DND-41 (cell line): ENCODE data around the gene ARL5C.
"Not testable (repeated sequence)": the region's sequence is repeated elsewhere in the genome, so short reads cannot be mapped to it uniquely, and the experiment has no call there.

Source experiments
- ATAC-seq: fragments of 200-7000 bp; cut with Tn5 transposase; 3 replicates; pipeline ENCODE4 v1.9.1; 2021; ENCODE audit warnings: low read depth; ENCODE audit not compliant: insufficient read depth
- DNase-seq: peaks from one replicate; pipeline ENCODE4 v3.0.0-alpha.2; 2020
- H2AFZ ChIP-seq: 2 replicates; pipeline ENCODE4 v1.6.0; 2012; ENCODE audit warnings: low read depth, low read length
- H3K27ac ChIP-seq: 2 replicates; pipeline ENCODE4 v1.5.1; 2012; ENCODE audit warnings: low read length, inconsistent platforms
- H3K27me3 ChIP-seq: fragments of 200-600 bp; sonication (generic); 2 replicates; pipeline ENCODE4 v1.6.0; 2012; ENCODE audit warnings: low read length, mild to moderate bottlenecking, inconsistent platforms; ENCODE audit not compliant: insufficient read depth, poor library complexity
- H3K36me3 ChIP-seq: 2 replicates; pipeline ENCODE4 v1.5.1; 2012; ENCODE audit warnings: low read length, inconsistent platforms; ENCODE audit not compliant: insufficient read depth
- H3K4me1 ChIP-seq: 2 replicates; pipeline ENCODE4 v1.5.1; 2012; ENCODE audit warnings: mild to moderate bottlenecking, low read length; ENCODE audit not compliant: insufficient read depth
- H3K4me2 ChIP-seq: 2 replicates; pipeline ENCODE4 v1.6.0; 2012; ENCODE audit warnings: mild to moderate bottlenecking, moderate library complexity, low read length, inconsistent platforms; ENCODE audit not compliant: insufficient read depth
- H3K4me3 ChIP-seq, 2 experiments: fragments of 200-600 bp in 1 of 2; shearing (Covaris generic) in 1 of 2; 2 replicates each; pipeline ENCODE4 v1.5.1; 2012 to 2016; ENCODE audit warnings: inconsistent platforms in 2 of 2, low read length in 2 of 2, mild to moderate bottlenecking in 2 of 2, low read depth in 1 of 2, moderate library complexity in 1 of 2
- H3K79me2 ChIP-seq: 2 replicates; pipeline ENCODE4 v1.6.0; 2012; ENCODE audit warnings: low read length, inconsistent platforms; ENCODE audit not compliant: insufficient read depth
- H3K9ac ChIP-seq: 2 replicates; pipeline ENCODE4 v1.6.0; 2012; ENCODE audit warnings: low read depth, mild to moderate bottlenecking, inconsistent platforms, low read length, moderate library complexity
- H3K9me3 ChIP-seq: 2 replicates; pipeline ENCODE4 v1.5.1; 2012; ENCODE audit warnings: low read length, moderate library complexity, mild to moderate bottlenecking, inconsistent platforms; ENCODE audit not compliant: insufficient read depth, severe bottlenecking
- H4K20me1 ChIP-seq: 2 replicates; pipeline ENCODE4 v1.6.0; 2012; ENCODE audit warnings: low read length; ENCODE audit not compliant: insufficient read depth
- CTCF ChIP-seq: IDR thresholded peaks from 2 replicates; pipeline ENCODE4 v1.5.1; 2012; ENCODE audit warnings: borderline replicate concordance, low read length, moderate library complexity, mild to moderate bottlenecking; ENCODE audit not compliant: poor library complexity, severe bottlenecking; ENCODE audit errors: extremely low read depth
- EZH2 ChIP-seq: IDR thresholded peaks from 3 replicates; pipeline ENCODE4 v1.6.1; 2012; ENCODE audit warnings: borderline replicate concordance, low read depth, mild to moderate bottlenecking, moderate library complexity, low read length, inconsistent platforms; ENCODE audit not compliant: severe bottlenecking

The ARL5C gene

GRCh38 chr17:39170109-39170508 lies 4.1 kb upstream of the ARL5C start:
- Histone ChIP-seq H3K4me1 (peaks cover 98% of the 10 kb centered on the region), H3K79me2 (no peaks in the 10 kb centered on the region), H3K4me3 (no peak overlapping the region), H3K36me3 (peaks cover 2% of the 10 kb centered on the region), H3K4me2 (peak overlapping the region; percentile 10), H3K9me3 (no peaks in the 10 kb centered on the region), H2AFZ (no peak overlapping the region), H3K9ac (peak overlapping the region; percentile 50; the same call in 1 of the 2 replicates), H3K27me3 (no peaks in the 10 kb centered on the region), H3K27ac (peak overlapping the region; percentile 97), H4K20me1 (no peaks in the 10 kb centered on the region)
- ATAC-seq: no peak
- DNase-seq: peak; percentile 70
- TF ChIP-seq CTCF (no peak), EZH2 (no peak)

GRCh38 chr17:39169518-39169917 lies 3.6 kb upstream of the ARL5C start:
- Histone ChIP-seq H3K36me3 (no peaks in the 10 kb centered on the region), H3K27me3 (no peaks in the 10 kb centered on the region), H3K4me2 (no peak overlapping the region), H3K4me3 (no peak overlapping the region), H3K4me1 (peaks cover 98% of the 10 kb centered on the region), H2AFZ (no peak overlapping the region), H3K9me3 (no peaks in the 10 kb centered on the region), H3K27ac (peak overlapping the region; percentile 97), H4K20me1 (no peaks in the 10 kb centered on the region), H3K9ac (peak overlapping the region; percentile 50; the same call in 1 of the 2 replicates), H3K79me2 (no peaks in the 10 kb centered on the region)
- no peak for TF ChIP-seq EZH2
- TF ChIP-seq CTCF: no peak
- ATAC-seq (no peak), DNase-seq (no peak)

- Histone ChIP-seq H2AFZ (no peak overlapping the region), H3K27me3 (no peaks in the 10 kb centered on the region), H3K79me2 (no peaks in the 10 kb centered on the region), H3K4me3 (no peak overlapping the region), H4K20me1 (no peaks in the 10 kb centered on the region), H3K4me1 (peaks cover 96% of the 10 kb centered on the region), H3K9ac (peak overlapping the region; percentile 50; the same call in 1 of the 2 replicates), H3K36me3 (no peaks in the 10 kb centered on the region), H3K27ac (peak overlapping the region; percentile 97), H3K4me2 (no peak overlapping the region), H3K9me3 (no peaks in the 10 kb centered on the region)
- ATAC-seq (no peak), DNase-seq (no peak)
- no peak for TF ChIP-seq CTCF
- TF ChIP-seq EZH2: no peak
Measured at GRCh38 chr17:39169101-39169500, 3.1 kb upstream of the ARL5C start.

- Histone ChIP-seq H2AFZ (peak overlapping the region; percentile 42; the same call in 1 of the 2 replicates), H3K4me2 (peak overlapping the region; percentile 62), H3K4me1 (peaks cover 90% of the 10 kb centered on the region), H3K27ac (peak overlapping the region; percentile 93), H3K9ac (peak overlapping the region; percentile 48), H3K4me3 (peak overlapping the region in 1 of 2 experiments; percentile 29; a peak in 1 of 4 replicates)
- not testable (repeated sequence) for H3K27me3 ChIP-seq, H3K36me3 ChIP-seq, H3K9me3 ChIP-seq, H3K79me2 ChIP-seq, DNase-seq, ATAC-seq, H4K20me1 ChIP-seq
Measured at GRCh38 chr17:39168503-39168902, 2.5 kb upstream of the ARL5C start.
